GM06990 (cell line): ENCODE results near the gene CLEC2L.

ENCODE experiments used
- DNase-seq: peaks from one replicate; pipeline ENCODE4 v3.0.0-alpha.2; 2011; ENCODE audit not compliant: insufficient read length; ENCODE audit errors: extremely low read depth
- H3K27me3 ChIP-seq: replicated peaks from 2 replicates; pipeline ENCODE4 v1.6.0; 2011; ENCODE audit warnings: low read length; ENCODE audit not compliant: control insufficient read depth, insufficient read depth
- H3K36me3 ChIP-seq: 2 replicates; pipeline ENCODE4 v1.5.1; 2011; ENCODE audit warnings: low read length; ENCODE audit not compliant: control insufficient read depth, insufficient read depth
- H3K4me3 ChIP-seq: replicated peaks from 2 replicates; pipeline ENCODE4 v1.5.1; 2011; ENCODE audit warnings: low read depth, mild to moderate bottlenecking, control low read depth, low read length
- CTCF ChIP-seq: IDR thresholded peaks from 2 replicates; pipeline ENCODE4 v1.5.1; 2011; ENCODE audit warnings: low read length, control low read depth, mild to moderate bottlenecking, inconsistent platforms; ENCODE audit not compliant: insufficient read depth, poor library complexity, severe bottlenecking

The CLEC2L gene

GRCh38 chr7:139588632-139589031, 65.1 kb downstream of the CLEC2L start:
- H3K36me3 ChIP-seq = peaks cover 32% of the 10 kb centered on the region

GRCh38 chr7:139589474-139589873, 66.0 kb downstream of the CLEC2L start:
- H3K4me3 ChIP-seq = no peak overlapping the region
- H3K27me3 ChIP-seq = no peaks in the 10 kb centered on the region
- H3K36me3 ChIP-seq = peaks cover 29% of the 10 kb centered on the region
- no peak for DNase-seq
- TF ChIP-seq CTCF = no peak

More at GRCh38 chr7:139588632-139589031, 65.1 kb downstream of the CLEC2L start:
- TF ChIP-seq CTCF = no peak
- DNase-seq = no peak
- Histone ChIP-seq H3K27me3 (no peaks in the 10 kb centered on the region), H3K4me3 (no peak overlapping the region)

- no peak for TF ChIP-seq CTCF
- DNase-seq = no peak
- peaks cover 36% of the 10 kb centered on the region for H3K36me3 ChIP-seq
Observed at GRCh38 chr7:139591550-139592195, 68.2 kb downstream of the CLEC2L start.

GRCh38 chr7:139592801-139593461, 69.4 kb downstream of the CLEC2L start:
- H3K4me3 ChIP-seq = no peak overlapping the region

More at GRCh38 chr7:139591550-139592195, 68.2 kb downstream of the CLEC2L start:
- H3K27me3 ChIP-seq = no peaks in the 10 kb centered on the region
- H3K4me3 ChIP-seq = no peak overlapping the region

GRCh38 chr7:139594090-139594489, 70.6 kb downstream of the CLEC2L start:
- peaks cover 44% of the 10 kb centered on the region for H3K36me3 ChIP-seq
- no peaks in the 10 kb centered on the region for H3K27me3 ChIP-seq

More at GRCh38 chr7:139592801-139593461, 69.4 kb downstream of the CLEC2L start:
- Histone ChIP-seq H3K36me3 (peaks cover 42% of the 10 kb centered on the region), H3K27me3 (no peaks in the 10 kb centered on the region)
- no peak for DNase-seq
- no peak for TF ChIP-seq CTCF

More at GRCh38 chr7:139594090-139594489, 70.6 kb downstream of the CLEC2L start:
- no peak overlapping the region for H3K4me3 ChIP-seq
- no peak for DNase-seq
- TF ChIP-seq CTCF = no peak
